Right lobe of liver (tissue), 6 donors: ENCODE measurements around the gene PCLO. TPM values are rescaled to one million over a fixed set of nuclear protein-coding genes. Genes with fewer than 3 reads are reported as not detected.

Experiments used
- ATAC-seq, 4 donors: fragments of 200-7000 bp; cut with Tn5 transposase; one replicate each; pipeline ENCODE4 v1.9.1; 2020; ENCODE audit warnings: mild to moderate bottlenecking in 4 of 4, moderate library complexity in 4 of 4
- DNase-seq, 3 donors: peaks; one replicate each; pipeline ENCODE4 v3.0.0-alpha.2; 2020
- H3K27ac ChIP-seq, 3 donors: fragments of 200-600 bp; one replicate each; pipeline ENCODE4 v1.8.0; 2022
- H3K27me3 ChIP-seq, 2 donors: fragments of 200-600 bp; one replicate each; pipeline ENCODE4 v1.8.0; 2022
- H3K36me3 ChIP-seq, 4 donors: fragments of 200-600 bp; sonication (generic) in 1 of 4; one replicate each; pipeline versions ENCODE4 v1.5.1 to v1.8.0; 2017 to 2022; ENCODE audit warnings: control low read depth in 1 of 4
- H3K4me1 ChIP-seq, 4 donors: fragments of 200-600 bp; sonication (generic) in 1 of 4; one replicate each; pipeline versions ENCODE4 v1.5.1 to v1.8.0; 2017 to 2022; ENCODE audit warnings: control low read depth in 1 of 4
- H3K4me3 ChIP-seq, 3 donors: fragments of 200-600 bp; one replicate each; pipeline ENCODE4 v1.8.0; 2022
- H3K9me3 ChIP-seq, 4 donors: fragments of 200-600 bp; sonication (generic) in 1 of 4; one replicate each; pipeline versions ENCODE4 v1.5.1 to v1.8.0; 2017 to 2022; ENCODE audit warnings: control low read depth in 1 of 4
- CTCF ChIP-seq, 4 donors: fragments of 200-600 bp in 3 of 4; fragments of 450-650 bp in 1 of 4; IDR thresholded peaks; one replicate each; pipeline versions ENCODE4 v1.5.1 to v1.8.0; 2016 to 2022; ENCODE audit warnings: antibody characterized with exemption in 4 of 4, mild to moderate bottlenecking in 2 of 4
- POLR2A ChIP-seq: fragments of 450-650 bp; IDR thresholded peaks from one replicate; pipeline ENCODE4 v1.6.1; 2017; ENCODE audit warnings: antibody characterized with exemption, mild to moderate bottlenecking
- WGBS: methylation state at CpG from one replicate; pipeline ENCODE4 v1.1.6; 2018; ENCODE audit warnings: low coverage, low lambda C conversion rate; ENCODE audit not compliant: insufficient coverage; ENCODE audit errors: missing lambda C conversion rate; 5-methylcytosine and 5-hydroxymethylcytosine counted together
- intact Hi-C, 2 donors: fragments of 100-400 bp; cut with DNase I; formaldehyde crosslinking; loops; one replicate each; pipeline versions ENCODE4 v1.11.2 to v1.14.1; 2022
- total RNA-seq, 6 experiments: library from RNA; depleted of rRNA in 2 of 6; stranded (reverse); fragments of >200 nt in 2 of 6; fragmentation: NEBNext Ultra II Directional in 3 of 6; extraction: Animal tissue kit (Norgen Biotek cat#: 25700) in 3 of 6; gene quantifications; one replicate each; pipeline versions ENCODE4 v1.1.0 to v1.2.4, GENCODE V29; 2016 to 2023
- donor health status: DM: no; HTN: yes; CAD: no.
- donor health status: DM: no; HTN: no; CAD: no.
- donor health status: DM: no; HTN: no; CAD: no.
- donor health status: DM: no; HTN: yes; CAD: no.
- donor health status: DM: no; HTN: yes; CAD: no.

PCLO gene
- total RNA-seq, 6 experiments from 2014 or later, result 0.22 to 1.1 (median 0.33) TPM

DNA sequence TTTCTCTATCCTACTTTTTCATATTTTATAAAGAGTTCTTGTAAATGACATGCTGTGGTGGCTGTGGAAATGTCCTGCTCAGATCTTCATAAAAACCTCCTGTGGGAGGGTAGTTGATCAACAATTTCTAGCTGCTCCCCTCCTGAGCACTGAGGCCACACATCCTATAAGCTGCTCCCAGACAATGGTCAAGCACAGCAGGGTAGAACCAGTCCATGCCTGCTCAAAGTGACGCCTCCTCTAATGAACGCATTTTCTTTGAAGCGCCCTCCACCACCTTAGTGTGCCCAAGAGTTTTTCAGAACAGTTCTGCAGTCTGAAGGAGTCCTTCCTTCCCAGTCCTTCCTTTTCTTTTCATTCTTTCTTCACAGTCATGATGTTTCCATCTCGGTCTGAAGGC lies 420.5 kb downstream of the PCLO start:
- Histone ChIP-seq H3K9me3 (no peaks in the 10 kb centered on the region), H3K27me3 (no peaks in the 10 kb centered on the region), H3K4me3 (no peak overlapping the region), H3K27ac (no peak overlapping the region), H3K4me1 (no peaks in the 10 kb centered on the region), H3K36me3 (no peaks in the 10 kb centered on the region)
- TF ChIP-seq POLR2A (no peak), CTCF (IDR thresholded peaks at IDR 0.05) (no peak)
- intact Hi-C loops, result no loop called here
- DNase-seq, result no peak
- WGBS, result 63% methylated on average over 2 of the region's 4 CpGs
- no peak for ATAC-seq

DNA sequence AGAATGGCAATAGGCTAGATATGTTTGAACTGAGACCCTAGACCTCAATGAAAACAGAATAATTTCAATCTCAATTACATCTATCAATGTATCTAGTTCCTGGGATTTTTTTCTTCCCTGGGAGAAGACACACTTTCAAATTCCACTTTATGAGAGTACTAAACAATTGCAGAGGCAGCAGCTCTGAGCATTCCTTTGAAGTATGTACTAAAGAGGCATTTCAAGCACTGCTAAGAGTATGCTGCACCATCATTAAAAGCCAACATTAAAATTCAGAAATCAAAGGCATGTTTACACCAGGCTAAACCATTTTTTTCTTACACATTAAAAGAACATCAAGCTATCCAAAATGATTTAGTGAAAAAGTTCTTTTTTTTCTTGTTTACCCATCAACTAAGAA lies 421.2 kb downstream of the PCLO start:
- Histone ChIP-seq H3K4me1 (no peaks in the 10 kb centered on the region), H3K4me3 (no peak overlapping the region), H3K36me3 (no peaks in the 10 kb centered on the region), H3K9me3 (no peaks in the 10 kb centered on the region), H3K27ac (no peak overlapping the region), H3K27me3 (no peaks in the 10 kb centered on the region)
- no peak for TF ChIP-seq CTCF (IDR thresholded peaks at IDR 0.05)
- TF ChIP-seq POLR2A, result no peak
- ATAC-seq (no peak), DNase-seq (no peak)
- intact Hi-C loops, result no loop called here

GRCh38 chr7:82740246-82740848 lies 422.3 kb downstream of the PCLO start:
- intact Hi-C loops, result no loop called here
- 17% methylated on average over 3 of the region's 3 CpGs for WGBS
- Histone ChIP-seq H3K36me3 (no peaks in the 10 kb centered on the region), H3K4me3 (no peak overlapping the region), H3K9me3 (no peaks in the 10 kb centered on the region), H3K27me3 (no peaks in the 10 kb centered on the region), H3K4me1 (no peaks in the 10 kb centered on the region), H3K27ac (no peak overlapping the region)
- TF ChIP-seq CTCF (IDR thresholded peaks at IDR 0.05) (peak; percentile 22 to 55 (median 41)), POLR2A (no peak)
- peak in 1 of 3 donors; percentile 21 for DNase-seq
- ATAC-seq, result peak; percentile 39 to 68 (median 52)

GRCh38 chr7:82736633-82737032 lies 426.1 kb downstream of the PCLO start:
- ATAC-seq (no peak), DNase-seq (no peak)
- 83% methylated on average over 3 of the region's 3 CpGs for WGBS
- Histone ChIP-seq H3K36me3 (no peaks in the 10 kb centered on the region), H3K4me1 (no peaks in the 10 kb centered on the region), H3K4me3 (no peak overlapping the region), H3K27me3 (no peaks in the 10 kb centered on the region), H3K27ac (no peak overlapping the region), H3K9me3 (no peaks in the 10 kb centered on the region)
- intact Hi-C loops, result no loop called here
- TF ChIP-seq CTCF (IDR thresholded peaks at IDR 0.05) (no peak), POLR2A (no peak)

DNA sequence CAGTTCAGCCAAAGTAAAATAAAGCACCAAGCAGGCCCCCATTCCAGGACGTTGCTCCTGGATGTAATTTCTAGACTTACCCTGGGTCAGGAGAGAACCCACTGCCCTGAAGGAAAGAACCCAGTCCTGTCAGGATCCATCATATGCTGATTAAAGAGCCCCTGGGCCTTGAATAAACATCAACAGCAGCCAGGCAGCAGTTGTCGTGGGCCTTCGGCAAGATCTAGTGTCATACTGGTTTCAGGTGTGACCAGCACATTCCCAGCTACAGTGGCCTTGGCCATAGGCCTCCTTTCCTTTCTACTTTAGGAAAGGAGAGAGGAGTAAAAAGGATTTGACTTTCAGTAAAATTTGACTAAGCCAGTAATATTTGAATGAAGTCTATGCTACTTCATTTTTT lies 430.0 kb downstream of the PCLO start:
- Histone ChIP-seq H3K27ac (no peak overlapping the region), H3K36me3 (no peaks in the 10 kb centered on the region), H3K4me1 (no peaks in the 10 kb centered on the region), H3K9me3 (no peaks in the 10 kb centered on the region), H3K4me3 (no peak overlapping the region), H3K27me3 (no peaks in the 10 kb centered on the region)
- DNase-seq (no peak), ATAC-seq (no peak)
- WGBS, result 69% methylated on average over 3 of the region's 3 CpGs
- TF ChIP-seq POLR2A, result no peak
- intact Hi-C loops, result no loop called here
